ENCODE measurements around the gene MAST4.

DNA sequence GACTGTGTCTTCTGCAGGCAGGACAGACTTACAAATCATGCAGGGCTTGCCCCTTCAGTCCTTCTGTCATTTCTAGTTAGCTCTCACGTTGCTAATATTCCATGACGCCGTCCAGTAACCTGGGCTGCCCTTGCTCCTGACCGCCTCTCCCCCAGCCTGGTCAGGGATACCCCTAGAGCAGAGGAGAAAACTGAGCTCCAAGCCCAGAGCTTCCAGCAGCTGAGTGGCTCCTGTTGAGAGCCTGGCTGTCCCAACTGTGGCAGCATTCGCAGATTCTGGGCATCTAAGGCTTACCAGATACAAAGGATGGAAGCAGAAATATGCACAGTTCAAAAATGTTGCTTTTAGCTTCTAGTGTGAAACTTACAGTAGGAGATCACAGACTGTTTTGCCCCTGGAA lies 415.2 kb downstream of the MAST4 start:
- TF ChIP-seq, protein P1, sequence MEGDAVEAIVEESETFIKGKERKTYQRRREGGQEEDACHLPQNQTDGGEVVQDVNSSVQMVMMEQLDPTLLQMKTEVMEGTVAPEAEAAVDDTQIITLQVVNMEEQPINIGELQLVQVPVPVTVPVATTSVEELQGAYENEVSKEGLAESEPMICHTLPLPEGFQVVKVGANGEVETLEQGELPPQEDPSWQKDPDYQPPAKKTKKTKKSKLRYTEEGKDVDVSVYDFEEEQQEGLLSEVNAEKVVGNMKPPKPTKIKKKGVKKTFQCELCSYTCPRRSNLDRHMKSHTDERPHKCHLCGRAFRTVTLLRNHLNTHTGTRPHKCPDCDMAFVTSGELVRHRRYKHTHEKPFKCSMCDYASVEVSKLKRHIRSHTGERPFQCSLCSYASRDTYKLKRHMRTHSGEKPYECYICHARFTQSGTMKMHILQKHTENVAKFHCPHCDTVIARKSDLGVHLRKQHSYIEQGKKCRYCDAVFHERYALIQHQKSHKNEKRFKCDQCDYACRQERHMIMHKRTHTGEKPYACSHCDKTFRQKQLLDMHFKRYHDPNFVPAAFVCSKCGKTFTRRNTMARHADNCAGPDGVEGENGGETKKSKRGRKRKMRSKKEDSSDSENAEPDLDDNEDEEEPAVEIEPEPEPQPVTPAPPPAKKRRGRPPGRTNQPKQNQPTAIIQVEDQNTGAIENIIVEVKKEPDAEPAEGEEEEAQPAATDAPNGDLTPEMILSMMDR (IDR thresholded peaks at IDR 0.05; ENCODE audit: low read depth, low read length), result no peak
- TF ChIP-seq EZH2phosphoT487 (IDR thresholded peaks at IDR 0.05; ENCODE audit: low read depth), result no peak

Data from OCI-LY3 (cell line).